ENCODE data around the gene SMYD1.

The SMYD1 gene

DNA sequence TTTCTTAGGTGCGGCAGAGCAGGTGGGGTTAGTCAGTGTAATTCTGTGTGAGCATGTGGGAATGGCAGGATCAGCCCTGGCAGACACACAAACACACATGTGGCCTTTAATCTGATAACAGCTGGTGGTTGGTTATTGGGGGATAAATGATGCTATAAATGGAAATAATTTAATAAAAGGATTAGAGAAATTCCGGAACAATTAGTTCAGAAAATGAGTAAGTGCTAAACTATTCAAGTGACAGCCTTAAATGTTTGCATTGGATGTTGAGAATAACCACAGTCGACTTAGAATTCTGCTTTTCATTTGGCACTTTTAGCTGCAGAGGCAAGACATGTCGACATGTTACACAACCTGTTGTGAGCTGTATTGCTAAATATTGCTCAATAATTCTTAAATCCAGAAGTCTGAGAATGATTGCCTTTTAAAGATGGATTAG is 7.2 kb downstream of the SMYD1 start:
- H3K4me3 ChIP-seq (ENCODE audit: low read depth, low read length), result no peak overlapping the region
- DNase-seq (ENCODE audit: low read depth), result peak; percentile 69
- TF ChIP-seq, protein P1, sequence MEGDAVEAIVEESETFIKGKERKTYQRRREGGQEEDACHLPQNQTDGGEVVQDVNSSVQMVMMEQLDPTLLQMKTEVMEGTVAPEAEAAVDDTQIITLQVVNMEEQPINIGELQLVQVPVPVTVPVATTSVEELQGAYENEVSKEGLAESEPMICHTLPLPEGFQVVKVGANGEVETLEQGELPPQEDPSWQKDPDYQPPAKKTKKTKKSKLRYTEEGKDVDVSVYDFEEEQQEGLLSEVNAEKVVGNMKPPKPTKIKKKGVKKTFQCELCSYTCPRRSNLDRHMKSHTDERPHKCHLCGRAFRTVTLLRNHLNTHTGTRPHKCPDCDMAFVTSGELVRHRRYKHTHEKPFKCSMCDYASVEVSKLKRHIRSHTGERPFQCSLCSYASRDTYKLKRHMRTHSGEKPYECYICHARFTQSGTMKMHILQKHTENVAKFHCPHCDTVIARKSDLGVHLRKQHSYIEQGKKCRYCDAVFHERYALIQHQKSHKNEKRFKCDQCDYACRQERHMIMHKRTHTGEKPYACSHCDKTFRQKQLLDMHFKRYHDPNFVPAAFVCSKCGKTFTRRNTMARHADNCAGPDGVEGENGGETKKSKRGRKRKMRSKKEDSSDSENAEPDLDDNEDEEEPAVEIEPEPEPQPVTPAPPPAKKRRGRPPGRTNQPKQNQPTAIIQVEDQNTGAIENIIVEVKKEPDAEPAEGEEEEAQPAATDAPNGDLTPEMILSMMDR (conservative IDR thresholded peaks at IDR 0.05; ENCODE audit: low read depth, low read length), result no peak

- TF ChIP-seq, protein P1 (conservative IDR thresholded peaks at IDR 0.05; ENCODE audit: low read depth, low read length), result no peak
- DNase-seq (ENCODE audit: low read depth), result no peak
- H3K4me3 ChIP-seq (ENCODE audit: low read depth, low read length), result no peak overlapping the region
Measured at GRCh38 chr2:88077080-88077479, 9.5 kb downstream of the SMYD1 start.

- no peak overlapping the region for H3K4me3 ChIP-seq (ENCODE audit: low read depth, low read length)
- TF ChIP-seq, protein P1 (conservative IDR thresholded peaks at IDR 0.05; ENCODE audit: low read depth, low read length), result no peak
- DNase-seq (ENCODE audit: low read depth), result no peak
Measured at GRCh38 chr2:88078643-88079172, 11.1 kb downstream of the SMYD1 start.

- H3K4me3 ChIP-seq (ENCODE audit: low read depth, low read length), result no peak overlapping the region
- TF ChIP-seq, protein P1 (conservative IDR thresholded peaks at IDR 0.05; ENCODE audit: low read depth, low read length), result no peak
- no peak for DNase-seq (ENCODE audit: low read depth)
Measured at GRCh38 chr2:88080545-88080944, 12.9 kb downstream of the SMYD1 start.

DNA sequence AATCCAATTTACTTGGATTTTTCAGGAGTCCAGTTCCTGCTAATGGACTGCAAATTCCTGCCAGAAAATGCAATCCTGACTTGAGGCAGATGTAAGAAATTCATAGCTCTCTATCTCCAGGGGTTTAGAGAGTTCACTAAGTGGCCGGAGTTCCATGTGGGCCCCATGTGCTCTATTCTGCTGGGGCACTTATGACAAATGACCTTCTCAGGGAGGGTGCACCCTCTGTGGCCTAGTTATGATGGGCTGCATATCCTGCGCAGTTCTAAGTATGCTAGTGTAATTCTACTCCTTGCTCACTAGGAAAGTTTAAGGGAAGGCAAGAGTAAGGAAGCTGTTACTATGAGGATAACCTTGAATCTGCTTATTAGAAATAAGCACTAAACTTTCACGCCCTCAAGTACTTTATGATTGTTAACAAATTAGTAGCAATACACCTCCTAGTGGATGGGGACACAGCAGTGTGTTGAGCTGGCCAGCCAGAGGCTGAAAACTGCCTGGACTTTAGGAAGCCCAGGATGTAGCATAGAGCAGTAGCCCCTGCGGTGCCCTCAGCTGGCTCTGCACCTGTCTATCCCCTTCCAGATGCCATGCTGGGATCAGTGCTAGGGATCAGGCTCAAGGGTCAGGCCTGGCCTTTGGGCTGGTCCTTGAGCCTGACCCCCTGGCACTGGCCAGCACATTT is 14.4 kb downstream of the SMYD1 start:
- no peak overlapping the region for H3K4me3 ChIP-seq (ENCODE audit: low read depth, low read length)
- no peak for DNase-seq (ENCODE audit: low read depth)
- TF ChIP-seq, protein P1 (conservative IDR thresholded peaks at IDR 0.05; ENCODE audit: low read depth, low read length), result no peak

- TF ChIP-seq, protein P1 (conservative IDR thresholded peaks at IDR 0.05; ENCODE audit: low read depth, low read length), result no peak
- no peak for DNase-seq (ENCODE audit: low read depth)
- no peak overlapping the region for H3K4me3 ChIP-seq (ENCODE audit: low read depth, low read length)
Measured at GRCh38 chr2:88082781-88083180, 15.2 kb downstream of the SMYD1 start.

GRCh38 chr2:88085099-88085498 is 17.5 kb downstream of the SMYD1 start:
- TF ChIP-seq, protein P1 (conservative IDR thresholded peaks at IDR 0.05; ENCODE audit: low read depth, low read length), result no peak
- no peak overlapping the region for H3K4me3 ChIP-seq (ENCODE audit: low read depth, low read length)
- no peak for DNase-seq (ENCODE audit: low read depth)

All from choroid plexus epithelial cell (primary cell).